Heart left ventricle (tissue), 13 donors: ENCODE data around the gene BRME1.

Source experiments
- POLR2A ChIP-seq, 2 donors: fragments of 450-650 bp; IDR thresholded peaks; one replicate each; pipeline ENCODE4 v1.6.1; 2017; ENCODE audit warnings: antibody characterized with exemption in 2 of 2, mild to moderate bottlenecking in 2 of 2, moderate library complexity in 2 of 2
- TF ChIP-seq, protein P1 (sequence below), 12 donors: fragments of 200-600 bp; sonication (generic) in 4 of 12; IDR thresholded peaks; one replicate each; pipeline versions ENCODE4 v1.5.0 to v1.8.0; 2018 to 2022; ENCODE audit warnings: antibody characterized with exemption in 12 of 12, mild to moderate bottlenecking in 5 of 12
- donor health status: ischemic (EF 13 %, LVEDD 7.1; RV severe dilation, severe dysfunction).
- donor health status: DM: no; HTN: yes; CAD: no.
- donor health status: DM: no; HTN: no; CAD: no.
- donor health status: ischemic (EF 25% LVEDD 6.9; RV normal size, moderate dysfunction).
- donor health status: ischemic (EF 25% LVEDD 5.7; RV mildly dilated, moderate dysfunction).
- donor health status: ischemic (EF 35%, LVEDD 5.7; RV mildly dilated, moderate dysfunction).
- donor health status: nonischemic (EF 11% LVEDD 7.7; RV severe dilation, severe dysfunction).
- donor health status: DM: yes; HTN: yes; CAD: no.
- donor health status: PGD.
- donor health status: ischemic (EF 29% LVEDD 5.4; RV normal size, mild dysfunction).
- donor health status: nonischemic (EF 23%, LVEDD 6.1; RV moderate dilation, normal function).

DNA sequence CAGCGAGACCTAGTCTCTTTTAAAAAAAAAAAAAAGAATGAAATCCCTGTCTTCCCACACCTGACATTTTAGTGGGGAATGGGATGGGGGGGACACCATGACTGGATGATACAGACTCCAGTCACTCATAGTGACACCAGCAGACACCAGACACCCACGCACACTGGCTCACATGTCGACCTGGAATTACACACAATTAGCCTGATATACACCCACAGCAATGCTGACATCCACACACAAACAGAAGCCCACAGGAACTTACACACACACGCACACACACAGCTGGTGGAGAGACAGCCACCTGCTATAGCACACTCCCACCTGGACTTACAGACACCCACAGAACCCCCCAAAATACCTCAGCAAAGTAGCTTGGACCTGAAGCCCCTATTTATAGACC is 37.3 kb downstream of the BRME1 start:
- TF ChIP-seq, protein P1, sequence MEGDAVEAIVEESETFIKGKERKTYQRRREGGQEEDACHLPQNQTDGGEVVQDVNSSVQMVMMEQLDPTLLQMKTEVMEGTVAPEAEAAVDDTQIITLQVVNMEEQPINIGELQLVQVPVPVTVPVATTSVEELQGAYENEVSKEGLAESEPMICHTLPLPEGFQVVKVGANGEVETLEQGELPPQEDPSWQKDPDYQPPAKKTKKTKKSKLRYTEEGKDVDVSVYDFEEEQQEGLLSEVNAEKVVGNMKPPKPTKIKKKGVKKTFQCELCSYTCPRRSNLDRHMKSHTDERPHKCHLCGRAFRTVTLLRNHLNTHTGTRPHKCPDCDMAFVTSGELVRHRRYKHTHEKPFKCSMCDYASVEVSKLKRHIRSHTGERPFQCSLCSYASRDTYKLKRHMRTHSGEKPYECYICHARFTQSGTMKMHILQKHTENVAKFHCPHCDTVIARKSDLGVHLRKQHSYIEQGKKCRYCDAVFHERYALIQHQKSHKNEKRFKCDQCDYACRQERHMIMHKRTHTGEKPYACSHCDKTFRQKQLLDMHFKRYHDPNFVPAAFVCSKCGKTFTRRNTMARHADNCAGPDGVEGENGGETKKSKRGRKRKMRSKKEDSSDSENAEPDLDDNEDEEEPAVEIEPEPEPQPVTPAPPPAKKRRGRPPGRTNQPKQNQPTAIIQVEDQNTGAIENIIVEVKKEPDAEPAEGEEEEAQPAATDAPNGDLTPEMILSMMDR (IDR thresholded peaks at IDR 0.05): no peak
- TF ChIP-seq POLR2A (IDR thresholded peaks at IDR 0.05): no peak
